Natural killer cell (primary cell): ENCODE data around the gene SLC38A3. TPM values are rescaled to one million over a fixed set of nuclear protein-coding genes. Genes with fewer than 3 reads are reported as not detected.
"Not testable (repeated sequence)": the region's sequence is repeated elsewhere in the genome, so short reads cannot be mapped to it uniquely, and the experiment has no call there.

Experiments
- ATAC-seq, 3 donors: fragments of 150-1000 bp in 2 of 3; fragments of 200-7000 bp in 1 of 3; cut with Tn5 transposase; 1 replicate in 1 of 3; 2 replicates in 2 of 3; pipeline ENCODE4 v1.10.0; 2021; ENCODE audit warnings: mild to moderate bottlenecking in 2 of 3, moderate library complexity in 2 of 3
- DNase-seq, 2 donors: peaks; one replicate each; pipeline versions ENCODE4 v3.0.0 to v3.0.0-alpha.2; 2013 to 2021; ENCODE audit warnings: mixed read lengths in 1 of 2
- H3K27ac ChIP-seq: one replicate; pipeline ENCODE4 v1.5.1; 2013; ENCODE audit warnings: mild to moderate bottlenecking, low read length
- H3K27me3 ChIP-seq: one replicate; pipeline ENCODE4 v1.6.1; 2013; ENCODE audit warnings: low read length; ENCODE audit not compliant: control insufficient read depth, insufficient read depth
- H3K36me3 ChIP-seq: one replicate; pipeline ENCODE4 v1.6.1; 2013; ENCODE audit warnings: low read length; ENCODE audit not compliant: control insufficient read depth, insufficient read depth
- H3K4me1 ChIP-seq: one replicate; pipeline ENCODE4 v1.6.1; 2013; ENCODE audit warnings: low read length; ENCODE audit not compliant: control insufficient read depth, insufficient read depth
- H3K4me3 ChIP-seq: one replicate; pipeline ENCODE4 v1.5.1; 2013; ENCODE audit warnings: low read length
- H3K9me3 ChIP-seq: one replicate; pipeline ENCODE4 v1.6.1; 2013; ENCODE audit warnings: low read length; ENCODE audit not compliant: control insufficient read depth, insufficient read depth
- H3K27ac Mint-ChIP-seq, 2 donors: one replicate each; pipeline ENCODE4 v1.8.0; 2022; ENCODE audit warnings: mild to moderate bottlenecking in 2 of 2, mixed read lengths in 2 of 2, moderate library complexity in 1 of 2
- H3K27me3 Mint-ChIP-seq, 2 donors: one replicate each; pipeline ENCODE4 v1.8.0; 2022; ENCODE audit warnings: low read depth in 2 of 2, mixed read lengths in 2 of 2
- H3K36me3 Mint-ChIP-seq: one replicate; pipeline ENCODE4 v1.8.0; 2022; ENCODE audit warnings: mixed read lengths
- H3K4me1 Mint-ChIP-seq, 2 donors: one replicate each; pipeline ENCODE4 v1.8.0; 2022; ENCODE audit warnings: mixed read lengths in 2 of 2
- H3K4me3 Mint-ChIP-seq: one replicate; pipeline ENCODE4 v1.8.0; 2022; ENCODE audit warnings: mild to moderate bottlenecking, moderate library complexity, mixed read lengths
- H3K9me3 Mint-ChIP-seq, 2 donors: one replicate each; pipeline ENCODE4 v1.8.0; 2022; ENCODE audit warnings: mixed read lengths in 2 of 2
- WGBS: methylation state at CpG from one replicate; pipeline ENCODE4 v1.1.7; 2013; ENCODE audit warnings: missing lambda C conversion rate; ENCODE audit not compliant: insufficient coverage; 5-methylcytosine and 5-hydroxymethylcytosine counted together
- intact Hi-C: fragments of 100-400 bp; cut with micrococcal nuclease; formaldehyde crosslinking; loops from one replicate; pipeline ENCODE4 v1.14.2; 2022
- total RNA-seq, 4 donors: library from RNA; stranded (reverse); fragments of 120-200 nt in 1 of 4; gene quantifications; one replicate each; pipeline versions ENCODE4 v1.2.3 to v1.2.4, GENCODE V29; 2013 to 2022
- TF ChIP-seq, protein P1 (sequence below): fragments of 200-600 bp; IDR thresholded peaks from one replicate; pipeline ENCODE4 v1.8.0; 2022; ENCODE audit warnings: antibody characterized with exemption

SLC38A3 gene
- total RNA-seq, 3 donors from 2014 or later (not counting 1 experiment from before 2014, with no cell fraction given) = 0.82 TPM; not detected in 2

DNA sequence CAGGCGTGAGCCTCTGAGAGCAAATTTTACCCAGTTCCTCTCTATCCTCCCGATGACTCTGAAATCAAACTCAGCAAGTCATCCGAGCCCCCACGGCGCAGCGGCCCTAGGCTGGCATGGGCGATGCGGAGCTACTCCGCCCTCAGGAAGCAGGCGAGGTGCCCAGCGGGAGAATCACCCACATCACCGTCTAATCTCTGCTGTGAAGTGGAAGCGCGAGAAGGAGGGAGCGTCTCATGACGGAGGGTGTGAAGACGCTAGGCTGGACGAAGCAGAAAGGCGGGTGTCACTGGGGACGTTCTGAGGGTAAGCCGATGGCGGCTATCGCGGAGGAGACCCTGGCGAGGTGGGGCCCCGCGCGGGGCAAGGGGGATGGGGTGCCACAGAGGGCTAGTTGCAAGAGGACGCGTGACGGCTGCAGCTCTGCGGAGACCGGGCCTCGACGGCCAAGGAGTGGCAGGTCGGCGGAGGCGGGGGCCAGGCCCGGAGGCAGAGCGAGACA, 21.9 kb downstream of the SLC38A3 start:
- TF ChIP-seq, protein P1, sequence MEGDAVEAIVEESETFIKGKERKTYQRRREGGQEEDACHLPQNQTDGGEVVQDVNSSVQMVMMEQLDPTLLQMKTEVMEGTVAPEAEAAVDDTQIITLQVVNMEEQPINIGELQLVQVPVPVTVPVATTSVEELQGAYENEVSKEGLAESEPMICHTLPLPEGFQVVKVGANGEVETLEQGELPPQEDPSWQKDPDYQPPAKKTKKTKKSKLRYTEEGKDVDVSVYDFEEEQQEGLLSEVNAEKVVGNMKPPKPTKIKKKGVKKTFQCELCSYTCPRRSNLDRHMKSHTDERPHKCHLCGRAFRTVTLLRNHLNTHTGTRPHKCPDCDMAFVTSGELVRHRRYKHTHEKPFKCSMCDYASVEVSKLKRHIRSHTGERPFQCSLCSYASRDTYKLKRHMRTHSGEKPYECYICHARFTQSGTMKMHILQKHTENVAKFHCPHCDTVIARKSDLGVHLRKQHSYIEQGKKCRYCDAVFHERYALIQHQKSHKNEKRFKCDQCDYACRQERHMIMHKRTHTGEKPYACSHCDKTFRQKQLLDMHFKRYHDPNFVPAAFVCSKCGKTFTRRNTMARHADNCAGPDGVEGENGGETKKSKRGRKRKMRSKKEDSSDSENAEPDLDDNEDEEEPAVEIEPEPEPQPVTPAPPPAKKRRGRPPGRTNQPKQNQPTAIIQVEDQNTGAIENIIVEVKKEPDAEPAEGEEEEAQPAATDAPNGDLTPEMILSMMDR = no peak
- Histone ChIP-seq H3K9me3 (no peaks in the 10 kb centered on the region), H3K4me1 (peaks cover 41% of the 10 kb centered on the region), H3K4me3 (peak overlapping the region; percentile 48), H3K27me3 (no peaks in the 10 kb centered on the region), H3K36me3 (no peaks in the 10 kb centered on the region), H3K27ac (peak overlapping the region; percentile 63)
- peak; percentile 41 to 57 (median 46) for ATAC-seq
- Mint-ChIP-seq H3K9me3 (no peaks in the 10 kb centered on the region), H3K27me3 (peaks cover 5 to 9% of the 10 kb centered on the region in 2 donors), H3K27ac (peak overlapping the region; percentile 86 to 92), H3K4me3 (peak overlapping the region; percentile 98), H3K36me3 (no peaks in the 10 kb centered on the region), H3K4me1 (peaks cover 16 to 23% of the 10 kb centered on the region in 2 donors)
- peak in 1 of 2 donors; percentile 74 for DNase-seq
- intact Hi-C loops = loop anchor here (1.0 kb wide), 6 partner anchors 8 to 106 kb away; no protein-coding TSS in a partner anchor
- WGBS = under 1% methylated on average over 40 of the region's 40 CpGs

DNA sequence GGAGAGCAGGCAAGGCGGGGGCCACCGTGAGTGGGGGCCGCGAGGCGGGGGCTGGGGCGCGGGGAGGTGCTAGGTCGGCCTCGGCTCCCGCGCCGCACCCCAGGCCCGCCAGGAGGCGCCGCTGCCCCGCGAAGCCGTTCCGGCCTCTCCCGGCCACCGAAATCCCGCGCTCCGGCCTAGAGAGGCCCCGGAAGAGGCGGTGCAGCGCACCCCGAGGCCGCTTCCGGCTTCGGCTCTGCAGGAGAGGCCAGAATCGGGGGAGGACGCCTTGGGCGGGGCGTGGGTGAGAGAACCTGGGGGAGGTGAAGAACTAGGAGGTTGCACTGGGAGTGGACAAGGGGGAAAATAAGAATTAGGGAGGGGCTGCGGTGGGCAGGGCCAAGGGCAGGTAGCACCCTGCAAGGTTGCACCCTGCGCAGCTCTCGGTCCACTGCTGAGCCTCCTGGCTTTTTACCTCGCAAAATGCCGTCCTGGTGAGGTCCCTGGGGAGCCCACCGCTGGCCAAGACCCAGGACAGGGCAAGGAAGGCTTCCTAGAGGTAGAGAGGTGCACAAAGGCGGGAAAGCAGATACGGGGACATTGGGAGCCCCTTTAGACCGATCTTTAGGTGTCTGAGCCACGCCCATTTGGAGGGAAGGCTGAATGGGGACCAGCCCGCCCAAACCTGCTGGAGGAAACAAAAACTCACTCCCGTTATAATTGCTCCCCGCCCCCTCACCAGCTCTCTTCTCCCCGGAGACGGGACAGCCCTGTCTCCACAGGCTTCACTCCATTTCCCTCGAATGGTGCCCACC, 22.5 kb downstream of the SLC38A3 start:
- TF ChIP-seq, protein P1 = peak; percentile 77
- Mint-ChIP-seq H3K9me3 (no peaks in the 10 kb centered on the region), H3K27me3 (peaks cover 5 to 9% of the 10 kb centered on the region in 2 donors), H3K27ac (peak overlapping the region; percentile 86 to 92), H3K4me3 (peak overlapping the region; percentile 98), H3K4me1 (peaks cover 16 to 23% of the 10 kb centered on the region in 2 donors), H3K36me3 (no peaks in the 10 kb centered on the region)
- ATAC-seq (peak; percentile 82 to 93 (median 86)), DNase-seq (peak; percentile 89 to 95)
- Histone ChIP-seq H3K36me3 (no peaks in the 10 kb centered on the region), H3K27me3 (no peaks in the 10 kb centered on the region), H3K4me1 (peaks cover 41% of the 10 kb centered on the region), H3K27ac (peak overlapping the region; percentile 66), H3K9me3 (no peaks in the 10 kb centered on the region), H3K4me3 (peak overlapping the region; percentile 68)
- under 1% methylated on average over 51 of the region's 51 CpGs for WGBS
- intact Hi-C loops = loop anchor here (1.0 kb wide), 4 partner anchors 8 to 47 kb away; no protein-coding TSS in a partner anchor

DNA sequence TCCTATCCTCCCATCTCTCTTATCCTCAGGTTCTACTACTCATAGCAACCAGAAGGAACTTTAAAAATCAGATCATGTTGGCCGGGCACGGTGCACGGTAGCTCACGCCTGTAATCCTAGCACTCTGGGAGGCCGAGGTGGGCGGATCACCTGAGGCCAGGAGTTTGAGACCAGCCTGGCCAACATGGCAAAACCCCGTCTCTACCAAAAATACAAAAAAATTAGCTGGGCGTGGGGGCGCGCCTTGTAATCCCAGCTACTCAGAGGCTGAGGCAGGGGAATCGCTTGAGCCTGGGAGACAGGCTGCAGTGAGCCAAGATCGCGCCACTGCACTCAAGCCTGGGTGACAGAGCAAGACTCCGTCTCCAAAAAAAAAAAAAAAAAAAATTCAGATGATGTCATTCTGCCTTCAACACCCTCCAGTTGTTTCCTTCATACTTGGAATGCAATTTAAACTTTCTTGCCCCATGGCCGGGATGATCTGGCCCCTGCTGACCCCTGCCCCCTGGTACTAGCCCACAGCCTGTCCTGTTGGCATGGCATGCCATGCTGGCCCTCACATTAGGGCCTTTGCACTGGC, 23.2 kb downstream of the SLC38A3 start:
- H3K36me3 ChIP-seq, H3K9me3 ChIP-seq, H3K27me3 ChIP-seq, H3K36me3 Mint-ChIP-seq, H3K9me3 Mint-ChIP-seq, DNase-seq, intact Hi-C loops, ATAC-seq, H3K27me3 Mint-ChIP-seq: not testable (repeated sequence)
- Mint-ChIP-seq H3K4me1 (peaks cover 16 to 23% of the 10 kb centered on the region in 2 donors), H3K27ac (peak overlapping the region; percentile 86 to 92), H3K4me3 (peak overlapping the region; percentile 98)
- H3K4me1 ChIP-seq = peaks cover 41% of the 10 kb centered on the region
- peak overlapping the region; percentile 68 for H3K4me3 ChIP-seq
- H3K27ac ChIP-seq = peak overlapping the region; percentile 66
- 63% methylated on average over 15 of the region's 15 CpGs for WGBS

DNA sequence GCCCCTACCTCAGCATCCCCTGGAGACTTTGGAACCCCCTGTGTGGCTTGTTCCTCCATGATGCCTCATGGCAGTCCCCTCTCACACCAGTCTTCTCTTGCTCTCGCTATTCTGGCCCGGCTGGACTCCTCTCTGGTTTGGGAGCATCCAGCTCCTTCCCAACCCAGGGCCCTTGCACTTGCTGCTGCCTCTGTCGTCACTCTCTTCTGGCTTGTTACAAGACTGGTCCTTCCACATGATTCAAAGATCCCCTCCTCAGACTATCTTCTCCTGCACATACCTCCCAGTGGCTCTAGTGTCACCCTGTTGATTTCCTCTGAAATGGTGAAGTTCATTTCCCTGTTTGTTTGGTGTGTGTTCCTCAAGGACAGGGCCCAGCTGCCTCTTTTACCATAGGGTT, 24.4 kb downstream of the SLC38A3 start:
- no peaks in the 10 kb centered on the region for H3K36me3 Mint-ChIP-seq
- peaks cover 42% of the 10 kb centered on the region for H3K4me1 ChIP-seq
- TF ChIP-seq, protein P1 = no peak
- no peaks in the 10 kb centered on the region for H3K9me3 ChIP-seq
- intact Hi-C loops = no loop called here
- no peak overlapping the region for H3K27ac ChIP-seq
- no peak overlapping the region for H3K27ac Mint-ChIP-seq
- peaks cover 16 to 23% of the 10 kb centered on the region in 2 donors for H3K4me1 Mint-ChIP-seq
- no peaks in the 10 kb centered on the region for H3K9me3 Mint-ChIP-seq
- H3K27me3 Mint-ChIP-seq = peaks cover 4% of the 10 kb centered on the region in 2 donors
- peak overlapping the region; percentile 49 for H3K4me3 Mint-ChIP-seq
- DNase-seq = no peak
- no peak overlapping the region for H3K4me3 ChIP-seq
- H3K27me3 ChIP-seq = no peaks in the 10 kb centered on the region
- no peak for ATAC-seq
- 95% methylated on average over 3 of the region's 3 CpGs for WGBS
- H3K36me3 ChIP-seq = no peaks in the 10 kb centered on the region
